Measurements from ENCODE around the gene C12orf50.

DNA sequence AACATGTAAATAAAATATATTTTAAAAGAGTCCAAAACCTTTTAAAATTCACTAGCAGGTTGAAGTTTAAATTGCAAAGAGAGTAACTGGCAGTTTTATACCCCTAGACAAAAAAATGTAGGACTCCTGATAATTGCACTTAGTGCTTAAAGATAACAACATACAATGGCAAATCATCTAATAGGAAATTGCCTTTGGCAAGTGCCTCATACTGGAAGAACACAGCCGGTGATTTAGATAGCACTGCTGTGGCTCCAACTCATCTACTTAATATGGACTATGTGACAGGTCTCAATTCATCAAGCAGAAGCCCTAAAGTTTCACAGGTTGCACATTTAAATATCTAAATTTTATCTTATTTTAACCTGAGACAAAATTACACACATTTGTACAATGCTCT is 13.4 kb downstream of the C12orf50 start:
- TF ChIP-seq, protein P1, sequence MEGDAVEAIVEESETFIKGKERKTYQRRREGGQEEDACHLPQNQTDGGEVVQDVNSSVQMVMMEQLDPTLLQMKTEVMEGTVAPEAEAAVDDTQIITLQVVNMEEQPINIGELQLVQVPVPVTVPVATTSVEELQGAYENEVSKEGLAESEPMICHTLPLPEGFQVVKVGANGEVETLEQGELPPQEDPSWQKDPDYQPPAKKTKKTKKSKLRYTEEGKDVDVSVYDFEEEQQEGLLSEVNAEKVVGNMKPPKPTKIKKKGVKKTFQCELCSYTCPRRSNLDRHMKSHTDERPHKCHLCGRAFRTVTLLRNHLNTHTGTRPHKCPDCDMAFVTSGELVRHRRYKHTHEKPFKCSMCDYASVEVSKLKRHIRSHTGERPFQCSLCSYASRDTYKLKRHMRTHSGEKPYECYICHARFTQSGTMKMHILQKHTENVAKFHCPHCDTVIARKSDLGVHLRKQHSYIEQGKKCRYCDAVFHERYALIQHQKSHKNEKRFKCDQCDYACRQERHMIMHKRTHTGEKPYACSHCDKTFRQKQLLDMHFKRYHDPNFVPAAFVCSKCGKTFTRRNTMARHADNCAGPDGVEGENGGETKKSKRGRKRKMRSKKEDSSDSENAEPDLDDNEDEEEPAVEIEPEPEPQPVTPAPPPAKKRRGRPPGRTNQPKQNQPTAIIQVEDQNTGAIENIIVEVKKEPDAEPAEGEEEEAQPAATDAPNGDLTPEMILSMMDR (IDR thresholded peaks at IDR 0.05) = no peak
- TF ChIP-seq POLR2A (IDR thresholded peaks at IDR 0.05) (no peak), POLR2AphosphoS5 (IDR thresholded peaks at IDR 0.05; ENCODE audit: insufficient read depth in 1 of 2, low read depth in 1 of 2) (no peak)

Data from vagina (tissue), 2 donors.